NOMO-1 (cell line): ENCODE results near the gene SPOCK2.

Experiments
- DNase-seq, 2 experiments: peaks; one replicate each; lab custom pipeline; 2025; ENCODE audit not compliant: unreplicated experiment in 2 of 2; lab: John Stamatoyannopoulos, UW

SPOCK2 gene

DNA sequence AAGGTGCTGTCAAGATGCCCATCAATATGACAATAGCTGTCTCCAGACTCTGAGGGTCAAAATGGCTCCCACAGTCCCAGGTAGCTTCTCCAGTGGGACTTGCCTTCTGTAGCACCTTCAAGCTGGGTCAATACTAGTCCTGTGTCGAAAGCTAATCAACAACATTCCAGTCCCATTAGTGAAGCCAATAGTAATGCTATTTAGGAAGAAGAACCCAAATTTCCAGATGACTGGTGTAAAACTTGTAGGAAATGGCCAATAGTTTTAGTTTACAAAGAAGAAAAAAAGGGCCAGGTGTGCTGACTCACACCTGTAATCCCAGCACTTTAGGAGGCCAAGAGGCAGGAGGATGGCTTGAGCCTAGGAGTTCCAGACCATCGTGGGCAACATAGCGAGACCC lies 2.0 kb upstream of the SPOCK2 start:
- no peak for DNase-seq

GRCh38 chr10:72089618-72090017 lies 1.3 kb upstream of the SPOCK2 start:
- DNase-seq: no peak

GRCh38 chr10:72088889-72089575 lies 681 bp upstream of the SPOCK2 start:
- DNase-seq: peak; percentile 34 to 57

GRCh38 chr10:72087392-72087968 lies 871 bp downstream of the SPOCK2 start:
- DNase-seq: no peak

DNA sequence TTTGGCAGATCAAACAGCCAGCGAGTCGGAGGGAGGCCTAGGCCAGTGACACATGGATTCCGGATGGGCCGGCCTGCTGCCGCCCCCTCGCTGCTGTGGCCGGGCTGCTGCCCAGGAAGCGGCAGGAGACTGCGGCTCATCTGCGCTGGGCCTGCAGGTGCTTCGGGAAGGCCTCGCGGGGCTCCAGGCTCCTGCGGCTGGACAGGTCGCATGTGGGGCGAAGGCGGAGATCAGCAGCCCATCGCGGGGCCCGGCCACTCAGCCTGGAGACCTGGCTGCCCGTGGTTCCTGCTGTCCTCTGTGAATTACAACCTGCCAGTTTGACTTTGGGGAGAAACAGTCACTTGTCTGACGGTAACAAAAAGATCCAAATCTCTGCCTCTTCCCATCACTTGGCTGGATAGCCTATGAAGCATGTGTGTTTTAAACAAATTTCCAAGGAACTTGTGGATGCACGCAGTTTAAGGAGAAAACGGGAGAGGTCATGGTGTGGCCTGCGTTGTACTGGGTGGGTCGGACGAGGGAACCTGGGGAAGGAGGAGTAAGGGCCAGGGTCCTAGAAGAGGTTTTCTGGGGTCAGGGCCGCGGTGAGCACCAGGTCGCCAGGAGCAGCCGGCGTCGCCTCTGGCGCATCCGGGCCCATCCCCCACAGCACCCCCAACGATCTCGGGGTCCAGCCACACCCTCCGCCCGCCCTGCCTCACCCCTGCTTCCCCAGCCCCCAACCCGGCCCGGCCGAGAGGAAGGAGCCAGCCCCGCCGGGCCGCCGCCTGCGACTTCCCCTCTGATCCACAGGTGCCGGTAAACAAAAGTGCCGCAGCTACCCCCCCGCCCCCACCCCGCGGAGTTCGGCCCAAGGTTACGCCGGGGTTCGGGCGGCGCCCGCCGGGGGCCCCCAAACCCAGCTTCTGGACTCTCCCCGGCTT lies 1.6 kb downstream of the SPOCK2 start:
- peak in 1 of 2 experiments; percentile 24 for DNase-seq

- DNase-seq: no peak
Observed at GRCh38 chr10:72085864-72086465, 2.4 kb downstream of the SPOCK2 start.

GRCh38 chr10:72085166-72085565 lies 3.2 kb downstream of the SPOCK2 start:
- no peak for DNase-seq

DNA sequence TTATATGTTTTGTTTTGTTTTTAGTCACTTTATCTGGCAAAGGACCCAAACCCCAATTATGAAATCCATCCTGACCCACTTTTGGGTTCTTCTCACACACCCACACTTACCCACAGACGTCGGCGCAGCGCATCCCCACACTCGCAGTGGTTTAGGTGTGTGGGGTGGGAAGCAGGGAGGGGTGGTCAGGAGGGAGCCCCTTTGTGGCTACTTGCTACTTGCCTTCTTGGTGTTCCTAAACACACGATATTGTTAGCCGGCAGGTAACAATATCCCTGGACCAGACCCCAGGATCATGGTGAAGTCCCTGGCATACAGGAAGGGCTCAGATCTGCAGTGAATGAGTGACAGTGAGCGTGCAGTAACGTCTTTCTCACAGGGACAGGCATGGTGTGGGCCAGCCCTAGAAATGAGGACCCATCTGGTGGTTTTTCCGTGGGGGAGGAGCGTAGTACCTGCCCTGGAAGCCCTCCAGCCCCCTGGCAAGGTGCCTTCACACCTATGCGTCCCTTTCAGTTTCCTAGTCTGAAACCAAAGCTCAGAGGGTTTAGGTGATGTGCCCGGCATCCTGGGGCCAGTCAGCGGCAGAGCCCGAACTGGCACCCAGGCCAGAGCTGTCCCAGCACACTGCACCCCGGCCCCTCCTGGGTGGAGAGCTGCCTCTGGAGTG lies 4.4 kb downstream of the SPOCK2 start:
- DNase-seq: no peak

DNA sequence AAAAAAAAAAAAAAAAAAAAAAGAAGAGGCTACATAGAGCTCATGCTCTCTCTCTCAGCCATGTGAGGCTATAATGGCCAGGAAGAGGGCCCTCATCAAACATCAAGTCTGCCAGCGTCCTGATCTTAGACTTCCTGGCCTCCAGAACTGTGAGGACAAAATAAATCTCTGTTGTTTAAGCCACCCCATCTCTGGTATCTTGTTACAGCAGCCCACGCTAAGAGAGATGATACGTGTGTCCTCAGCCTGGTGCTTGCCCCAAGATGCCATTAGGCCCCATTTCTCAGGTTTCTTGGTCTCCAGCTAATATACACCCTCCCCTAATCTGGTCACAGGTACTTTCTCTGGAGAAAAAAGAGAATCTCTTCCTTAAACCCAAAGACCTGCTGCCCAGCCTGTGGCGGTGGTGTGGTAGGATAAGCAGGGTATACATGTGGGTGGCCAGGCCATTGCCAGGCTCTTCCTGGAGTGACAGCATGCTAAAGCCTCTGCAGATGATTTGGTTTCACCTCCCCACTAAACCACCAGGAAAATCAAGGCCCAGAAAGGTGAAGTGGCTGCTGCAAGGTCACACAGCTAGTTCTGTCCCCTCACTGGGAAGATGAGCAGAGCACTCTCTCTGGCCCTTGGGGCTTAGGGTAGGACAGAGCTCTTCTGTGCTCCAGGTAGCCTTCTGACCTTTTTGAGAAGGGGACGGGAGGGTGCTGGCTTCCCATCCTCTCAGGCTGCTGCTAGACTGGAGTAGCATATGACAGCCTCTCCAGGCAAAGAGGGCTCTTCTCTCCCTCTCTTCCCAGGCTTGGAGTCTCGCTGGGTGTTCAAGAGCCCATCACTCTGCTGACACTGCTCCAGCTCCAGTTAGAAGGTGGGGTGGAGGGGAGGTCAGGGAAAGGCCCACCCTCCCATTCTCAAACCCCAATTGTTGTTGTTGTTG lies 5.2 kb downstream of the SPOCK2 start:
- DNase-seq: no peak

- no peak for DNase-seq
Observed at GRCh38 chr10:72081772-72082590, 6.4 kb downstream of the SPOCK2 start.

DNA sequence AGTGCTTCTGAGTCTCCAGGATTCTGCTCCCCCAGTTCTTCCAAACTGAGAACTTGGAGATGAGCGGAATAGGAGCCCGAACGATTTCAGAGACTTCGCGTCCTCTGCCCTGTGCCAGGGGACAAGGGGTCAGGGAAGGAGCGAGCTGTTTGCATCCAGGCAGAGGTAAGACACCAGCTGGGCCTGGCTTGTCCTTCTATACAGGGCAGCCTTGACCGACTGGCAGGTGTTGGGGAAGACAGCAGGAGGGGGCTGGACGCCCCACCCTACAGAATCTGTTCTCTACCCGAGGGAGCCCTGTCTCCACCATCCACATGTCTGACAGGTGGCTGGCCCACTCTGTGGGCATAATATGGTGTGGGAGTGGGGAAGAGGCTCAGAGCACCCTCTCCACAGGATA lies 7.1 kb downstream of the SPOCK2 start:
- DNase-seq: no peak

DNA sequence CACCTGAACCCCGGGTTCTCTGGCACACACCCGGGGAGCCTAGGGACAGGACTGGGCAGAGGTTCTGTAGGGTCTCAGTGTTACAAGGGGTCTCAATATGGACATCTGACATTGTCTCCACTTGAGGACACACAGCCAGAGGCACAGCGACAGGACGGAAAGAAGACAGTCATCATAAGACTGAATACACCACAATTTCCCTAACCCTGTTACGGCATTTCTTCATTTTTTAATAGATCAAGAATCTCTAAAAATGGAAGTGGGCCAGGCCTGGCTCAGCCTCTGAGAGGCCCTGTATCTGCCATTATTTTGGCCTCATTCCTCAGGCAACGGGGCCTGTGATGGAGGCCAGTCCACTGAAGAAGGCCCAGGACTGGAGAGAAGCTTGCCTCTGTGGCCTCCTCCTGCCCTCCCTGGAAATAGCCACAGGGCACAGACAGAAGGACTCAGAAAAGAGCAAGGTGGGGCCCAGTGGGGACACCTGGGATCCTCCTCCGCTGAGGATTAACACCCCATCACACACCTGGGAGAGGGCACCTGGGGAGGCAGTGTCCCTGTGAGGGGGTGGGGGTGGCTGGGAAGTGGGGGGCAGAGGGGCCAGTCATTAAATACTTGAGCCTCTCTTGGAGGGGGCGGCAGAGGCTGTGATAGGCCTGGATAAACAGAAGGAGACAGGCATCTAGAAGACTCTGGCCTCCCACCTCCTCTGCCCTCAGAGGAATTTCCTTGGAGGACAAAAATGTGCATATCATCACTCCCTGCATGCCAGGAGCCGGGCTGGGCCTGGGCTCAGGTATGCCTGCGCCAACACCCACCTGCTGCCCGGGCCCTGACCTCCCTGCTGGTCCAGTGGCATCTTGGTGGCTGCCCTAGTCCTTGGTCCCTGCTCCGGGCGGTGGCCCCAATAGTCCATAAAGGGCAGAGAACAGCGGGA lies 8.0 kb downstream of the SPOCK2 start:
- no peak for DNase-seq

DNA sequence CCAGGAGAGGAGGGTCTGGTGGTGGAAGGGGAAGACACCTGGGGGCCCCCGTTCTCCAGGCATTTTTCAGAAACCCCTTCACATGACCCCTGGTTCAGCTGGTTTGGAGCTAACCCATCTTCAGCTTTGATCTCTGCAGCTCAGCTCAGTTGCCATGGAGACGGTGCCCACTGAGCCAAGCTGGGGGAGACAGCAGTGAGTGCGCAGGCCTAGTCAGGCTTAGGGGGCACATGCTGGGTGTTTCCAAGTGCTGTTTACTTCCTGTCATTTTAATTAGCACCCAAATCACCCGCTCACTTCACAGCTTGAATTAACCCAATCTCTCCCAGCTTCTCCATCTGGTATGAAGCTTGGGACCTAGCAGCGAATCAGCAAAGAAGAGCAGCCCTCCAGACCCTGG lies 9.0 kb downstream of the SPOCK2 start:
- no peak for DNase-seq

GRCh38 chr10:72077275-72077990 lies 10.9 kb downstream of the SPOCK2 start:
- no peak for DNase-seq

DNA sequence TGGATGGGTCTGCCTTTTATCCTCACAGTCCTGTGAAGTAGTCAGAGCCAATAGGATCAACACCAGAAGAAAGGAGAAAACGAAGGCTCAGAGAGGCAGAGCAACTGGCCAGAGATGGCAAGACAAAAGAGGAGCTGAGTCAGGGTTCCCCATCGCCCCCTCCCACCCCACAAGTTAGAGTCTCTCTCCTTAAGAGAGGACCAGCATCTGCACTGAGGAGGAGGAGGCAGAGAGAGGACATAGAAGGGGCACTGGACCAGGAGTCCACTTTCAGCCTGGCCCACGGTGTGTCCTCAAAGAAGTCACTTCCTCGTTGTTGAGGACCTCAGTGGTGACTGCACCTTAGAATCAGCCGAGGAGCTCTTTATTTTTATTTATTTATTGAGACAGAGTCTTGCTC lies 11.6 kb downstream of the SPOCK2 start:
- no peak for DNase-seq

GRCh38 chr10:72075376-72076115 lies 12.8 kb downstream of the SPOCK2 start:
- DNase-seq: no peak
